Colonic mucosa (tissue), 4 donors: ENCODE results near the gene INTS14. TPM values are rescaled to one million over a fixed set of nuclear protein-coding genes. Genes with fewer than 3 reads are reported as not detected.
"Not testable (repeated sequence)": the region's sequence is repeated elsewhere in the genome, so short reads cannot be mapped to it uniquely, and the experiment has no call there.

ENCODE experiments used
- DNase-seq: peaks from one replicate; pipeline ENCODE4 v3.0.0-alpha.2; 2020
- H3K27ac ChIP-seq: fragments of 200-600 bp; one replicate; pipeline ENCODE4 v1.8.0; 2021
- H3K27me3 ChIP-seq: fragments of 200-600 bp; one replicate; pipeline ENCODE4 v1.8.0; 2021
- H3K36me3 ChIP-seq: fragments of 200-600 bp; one replicate; pipeline ENCODE4 v1.8.0; 2021
- H3K4me1 ChIP-seq: fragments of 200-600 bp; one replicate; pipeline ENCODE4 v1.8.0; 2021; ENCODE audit warnings: mild to moderate bottlenecking
- H3K4me3 ChIP-seq: fragments of 200-600 bp; one replicate; pipeline ENCODE4 v1.8.0; 2021
- H3K9ac ChIP-seq, 2 donors: one replicate each; pipeline ENCODE4 v1.7.0; 2013; ENCODE audit warnings: control low read depth in 2 of 2, low read depth in 2 of 2, low read length in 2 of 2
- H3K9me3 ChIP-seq: fragments of 200-600 bp; one replicate; pipeline ENCODE4 v1.8.0; 2021
- intact Hi-C: fragments of 100-400 bp; cut with DNase I; formaldehyde crosslinking; loops from one replicate; pipeline ENCODE4 v1.14.1; 2022
- total RNA-seq, 2 donors: library from RNA; stranded (reverse); fragmentation: NEBNext Ultra II Directional in 1 of 2; extraction: Animal tissue kit (Norgen Biotek cat#: 25700) in 1 of 2; gene quantifications; one replicate each; pipeline ENCODE4 v1.2.1, GENCODE V29; 2021
- TF ChIP-seq, protein P1 (sequence below): fragments of 200-600 bp; IDR thresholded peaks from one replicate; pipeline ENCODE4 v1.8.0; 2022; ENCODE audit warnings: antibody characterized with exemption, mild to moderate bottlenecking
- donor health status: healthy.
- donor health status: DM: no; HTN: no; CAD: no.
- donor health status: DM: no; HTN: no; CAD: no.

INTS14 gene
- total RNA-seq, 2 donors from 2014 or later: 37.2 to 41.1 TPM

DNA sequence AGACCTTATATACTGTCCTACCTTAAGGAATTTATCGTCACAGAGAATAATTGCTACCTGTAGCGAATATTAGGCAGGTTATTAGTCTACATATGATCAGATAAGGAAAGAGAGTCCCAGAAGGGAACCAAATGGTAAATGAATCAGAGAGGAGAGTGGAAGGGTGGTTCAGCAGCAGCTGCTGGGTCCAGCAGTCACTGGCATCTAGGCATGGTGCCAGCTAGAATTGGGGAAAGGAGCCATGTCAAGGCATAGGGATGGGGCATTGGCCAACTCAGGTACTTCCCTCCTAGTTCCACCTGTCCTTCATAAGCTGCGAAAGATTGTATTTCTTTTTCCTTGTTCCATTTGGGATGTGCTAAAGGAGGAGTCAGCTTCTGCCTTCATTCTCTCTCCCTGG lies 57.2 kb downstream of the INTS14 start:
- no peaks in the 10 kb centered on the region for H3K36me3 ChIP-seq

DNA sequence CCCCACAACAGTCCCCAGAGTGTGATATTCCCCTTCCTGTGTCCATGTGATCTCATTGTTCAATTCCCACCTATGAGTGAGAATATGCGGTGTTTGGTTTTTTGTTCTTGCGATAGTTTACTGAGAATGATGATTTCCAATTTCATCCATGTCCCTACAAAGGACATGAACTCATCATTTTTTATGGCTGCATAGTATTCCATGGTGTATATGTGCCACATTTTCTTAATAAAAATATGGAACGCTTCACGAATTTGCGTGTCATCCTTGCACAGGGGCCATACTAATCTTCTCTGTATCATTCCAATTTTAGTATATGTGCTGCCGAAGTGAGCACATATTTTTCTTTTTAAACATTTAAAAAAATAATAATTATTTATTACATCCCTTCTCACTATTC lies 58.1 kb downstream of the INTS14 start:
- H3K36me3 ChIP-seq, H3K9ac ChIP-seq, H3K4me3 ChIP-seq, H3K27ac ChIP-seq, intact Hi-C loops, H3K27me3 ChIP-seq, H3K4me1 ChIP-seq, DNase-seq, H3K9me3 ChIP-seq: not testable (repeated sequence)

More for the DNA sequence above, 57.2 kb downstream of the INTS14 start:
- Histone ChIP-seq H3K27me3 (no peaks in the 10 kb centered on the region), H3K9ac (no peak overlapping the region), H3K4me3 (no peak overlapping the region), H3K27ac (no peak overlapping the region), H3K4me1 (no peaks in the 10 kb centered on the region), H3K9me3 (no peaks in the 10 kb centered on the region)
- no peak for DNase-seq
- TF ChIP-seq, protein P1, sequence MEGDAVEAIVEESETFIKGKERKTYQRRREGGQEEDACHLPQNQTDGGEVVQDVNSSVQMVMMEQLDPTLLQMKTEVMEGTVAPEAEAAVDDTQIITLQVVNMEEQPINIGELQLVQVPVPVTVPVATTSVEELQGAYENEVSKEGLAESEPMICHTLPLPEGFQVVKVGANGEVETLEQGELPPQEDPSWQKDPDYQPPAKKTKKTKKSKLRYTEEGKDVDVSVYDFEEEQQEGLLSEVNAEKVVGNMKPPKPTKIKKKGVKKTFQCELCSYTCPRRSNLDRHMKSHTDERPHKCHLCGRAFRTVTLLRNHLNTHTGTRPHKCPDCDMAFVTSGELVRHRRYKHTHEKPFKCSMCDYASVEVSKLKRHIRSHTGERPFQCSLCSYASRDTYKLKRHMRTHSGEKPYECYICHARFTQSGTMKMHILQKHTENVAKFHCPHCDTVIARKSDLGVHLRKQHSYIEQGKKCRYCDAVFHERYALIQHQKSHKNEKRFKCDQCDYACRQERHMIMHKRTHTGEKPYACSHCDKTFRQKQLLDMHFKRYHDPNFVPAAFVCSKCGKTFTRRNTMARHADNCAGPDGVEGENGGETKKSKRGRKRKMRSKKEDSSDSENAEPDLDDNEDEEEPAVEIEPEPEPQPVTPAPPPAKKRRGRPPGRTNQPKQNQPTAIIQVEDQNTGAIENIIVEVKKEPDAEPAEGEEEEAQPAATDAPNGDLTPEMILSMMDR: no peak
- intact Hi-C loops: no loop called here

DNA sequence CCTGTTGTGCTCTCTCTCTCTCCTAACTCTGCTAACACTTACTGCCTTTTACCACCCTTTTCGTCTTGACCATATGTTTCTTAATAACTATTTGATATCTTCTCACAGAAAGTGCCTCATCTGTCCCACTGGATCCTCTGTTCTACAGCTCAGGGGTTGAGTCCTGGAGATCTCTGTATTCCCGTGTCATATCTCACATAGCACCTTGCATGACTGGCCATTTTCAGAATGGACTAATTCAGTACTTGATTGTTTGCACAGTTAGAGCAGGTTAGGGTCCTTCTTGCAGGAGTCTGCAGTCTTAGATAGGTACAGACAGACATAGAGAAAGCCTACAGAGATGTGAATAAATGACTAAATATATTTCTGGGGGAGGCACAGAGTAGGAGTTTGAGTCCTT lies 59.7 kb downstream of the INTS14 start:
- H3K27me3 ChIP-seq: no peaks in the 10 kb centered on the region
- intact Hi-C loops: no loop called here
- DNase-seq: no peak

DNA sequence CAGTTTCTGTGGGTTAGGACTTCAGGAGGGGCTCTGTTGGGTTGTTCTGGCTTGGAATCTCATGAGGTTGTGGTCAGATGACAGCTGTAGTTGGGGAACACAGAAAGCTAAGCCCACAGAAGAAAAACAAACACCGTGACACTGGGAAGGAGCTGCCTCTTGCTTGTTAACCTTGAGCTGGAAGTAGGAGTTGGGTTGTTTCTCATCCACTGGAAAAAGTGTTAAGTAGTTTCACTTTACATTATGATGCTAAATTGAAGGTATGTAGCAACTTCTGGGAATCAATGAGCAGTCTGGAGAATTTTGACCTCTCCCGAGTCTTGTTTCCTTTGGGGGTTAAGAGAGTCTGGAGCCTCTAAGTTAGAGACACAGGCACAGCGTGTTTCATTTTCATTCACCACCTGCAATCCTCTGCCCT lies 60.2 kb downstream of the INTS14 start:
- Histone ChIP-seq H3K27ac (no peak overlapping the region), H3K4me1 (no peaks in the 10 kb centered on the region), H3K9me3 (no peaks in the 10 kb centered on the region), H3K4me3 (no peak overlapping the region), H3K27me3 (no peaks in the 10 kb centered on the region), H3K9ac (no peak overlapping the region), H3K36me3 (no peaks in the 10 kb centered on the region)
- TF ChIP-seq, protein P1: no peak
- no peak for DNase-seq
- intact Hi-C loops: no loop called here

More for the DNA sequence above, 59.7 kb downstream of the INTS14 start:
- TF ChIP-seq, protein P1: no peak
- no peak overlapping the region for H3K4me3 ChIP-seq
- H3K9ac ChIP-seq: no peak overlapping the region
- H3K4me1 ChIP-seq: no peaks in the 10 kb centered on the region
- no peak overlapping the region for H3K27ac ChIP-seq
- no peaks in the 10 kb centered on the region for H3K36me3 ChIP-seq
- H3K9me3 ChIP-seq: no peaks in the 10 kb centered on the region

DNA sequence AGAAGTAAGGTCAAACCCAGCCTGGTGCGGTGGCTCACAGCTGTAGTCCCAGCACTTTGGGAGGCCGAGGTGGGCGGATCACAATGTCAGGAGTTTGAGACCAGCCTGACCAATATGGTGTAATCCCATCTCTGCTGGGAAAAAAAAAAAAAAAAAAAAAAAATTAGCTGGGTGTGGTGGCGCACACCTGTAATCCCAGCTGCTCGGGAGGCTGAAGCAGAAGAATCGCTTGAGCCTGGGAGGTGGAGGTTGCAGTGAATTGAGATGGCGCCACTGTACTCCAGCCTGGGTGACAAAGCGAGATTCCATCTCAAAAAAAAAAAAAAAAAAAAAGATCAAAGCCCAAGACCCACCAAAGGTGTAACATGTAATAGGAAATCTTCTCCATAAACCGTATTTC lies 61.6 kb downstream of the INTS14 start:
- H3K9me3 ChIP-seq, DNase-seq, intact Hi-C loops, H3K27me3 ChIP-seq, H3K9ac ChIP-seq, H3K4me3 ChIP-seq, H3K36me3 ChIP-seq, H3K4me1 ChIP-seq, H3K27ac ChIP-seq: not testable (repeated sequence)

DNA sequence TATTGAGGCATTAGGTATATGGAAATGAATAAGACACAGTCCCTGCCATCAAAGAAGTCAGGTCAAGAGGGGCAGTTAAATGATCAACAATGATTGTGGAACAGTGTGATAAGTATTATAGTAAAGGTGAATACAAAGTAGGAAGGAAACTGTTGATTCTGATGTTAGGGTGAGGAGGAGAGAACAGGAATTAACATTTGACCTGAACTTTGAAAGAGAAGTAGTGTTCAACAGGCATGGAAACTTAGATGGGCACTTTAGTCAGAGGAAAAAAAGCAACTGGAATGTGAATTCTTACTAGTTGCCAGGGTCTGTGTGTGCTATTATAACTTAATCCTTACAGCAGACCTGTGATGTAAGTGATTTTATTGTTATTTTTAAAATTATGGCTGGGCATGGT lies 63.1 kb downstream of the INTS14 start:
- Histone ChIP-seq H3K4me1 (no peaks in the 10 kb centered on the region), H3K27me3 (no peaks in the 10 kb centered on the region), H3K4me3 (no peak overlapping the region), H3K36me3 (no peaks in the 10 kb centered on the region), H3K9me3 (no peaks in the 10 kb centered on the region), H3K27ac (no peak overlapping the region), H3K9ac (no peak overlapping the region)
- intact Hi-C loops: no loop called here
- TF ChIP-seq, protein P1: no peak
- DNase-seq: no peak
